GM23338 (cell line): Measurements from ENCODE around the gene MAP2K3. TPM values are rescaled to one million over a fixed set of nuclear protein-coding genes. Genes with fewer than 3 reads are reported as not detected.

Experiments used
- ATAC-seq: fragments of 200-7000 bp; cut with Tn5 transposase; 3 replicates; pipeline ENCODE4 v1.9.1; 2020
- DNase-seq: peaks from one replicate; pipeline ENCODE4 v3.0.0-alpha.2; 2015; ENCODE audit warnings: low spot score
- H2AFZ ChIP-seq: fragments of 200-600 bp; sonication (generic); 2 replicates; pipeline ENCODE4 v1.8.0; 2016; ENCODE audit warnings: antibody characterized with exemption, mild to moderate bottlenecking, moderate library complexity
- H3F3A ChIP-seq: fragments of 200-600 bp; sonication (generic); replicated peaks from 2 replicates; pipeline ENCODE4 v1.8.0; 2017; ENCODE audit warnings: antibody characterized with exemption, mixed run types, low read depth
- H3K27ac ChIP-seq: fragments of 200-600 bp; sonication (generic); 2 replicates; pipeline ENCODE4 v1.6.1; 2016; ENCODE audit warnings: low read depth
- H3K27me3 ChIP-seq: fragments of 200-600 bp; sonication (generic); 2 replicates; pipeline ENCODE4 v1.8.0; 2016; ENCODE audit warnings: mild to moderate bottlenecking, mixed run types, moderate library complexity; ENCODE audit not compliant: insufficient read depth
- H3K36me3 ChIP-seq: fragments of 200-600 bp; sonication (generic); 2 replicates; pipeline ENCODE4 v1.8.0; 2016; ENCODE audit warnings: mild to moderate bottlenecking; ENCODE audit not compliant: insufficient read depth
- H3K4me1 ChIP-seq: fragments of 200-600 bp; sonication (generic); 2 replicates; pipeline ENCODE4 v1.8.0; 2016; ENCODE audit warnings: mild to moderate bottlenecking, moderate library complexity; ENCODE audit not compliant: insufficient read depth
- H3K4me2 ChIP-seq: fragments of 200-600 bp; sonication (generic); 2 replicates; pipeline ENCODE4 v1.7.1; 2017; ENCODE audit warnings: mixed run types
- H3K4me3 ChIP-seq: fragments of 200-600 bp; sonication (generic); 2 replicates; pipeline ENCODE4 v1.6.1; 2016; ENCODE audit warnings: mixed run types
- H3K79me2 ChIP-seq: fragments of 200-600 bp; sonication (generic); replicated peaks from 2 replicates; pipeline ENCODE4 v1.8.0; 2017; ENCODE audit warnings: mild to moderate bottlenecking; ENCODE audit not compliant: insufficient read depth
- H3K9me2 ChIP-seq: fragments of 200-600 bp; sonication (generic); 2 replicates; pipeline ENCODE4 v1.8.0; 2017; ENCODE audit not compliant: insufficient read depth
- H4K20me1 ChIP-seq: fragments of 200-600 bp; sonication (generic); replicated peaks from 2 replicates; pipeline ENCODE4 v1.8.0; 2017; ENCODE audit warnings: mild to moderate bottlenecking; ENCODE audit not compliant: insufficient read depth
- H3K27ac Mint-ChIP-seq: 2 replicates; pipeline ENCODE4 v1.8.0; 2020; ENCODE audit warnings: inconsistent platforms, mild to moderate bottlenecking, moderate library complexity, mixed read lengths
- H3K27me3 Mint-ChIP-seq: 3 replicates; pipeline ENCODE4 v1.8.0; 2022; ENCODE audit warnings: low read depth, mild to moderate bottlenecking, moderate library complexity, mixed read lengths, inconsistent platforms; ENCODE audit not compliant: insufficient read depth, poor library complexity
- H3K36me3 Mint-ChIP-seq: 3 replicates; pipeline ENCODE4 v1.8.0; 2021; ENCODE audit warnings: low read depth, mild to moderate bottlenecking, inconsistent platforms, moderate library complexity, mixed read lengths
- H3K4me1 Mint-ChIP-seq: 3 replicates; pipeline ENCODE4 v1.8.0; 2020; ENCODE audit warnings: mild to moderate bottlenecking, inconsistent platforms, mixed read lengths
- H3K4me3 Mint-ChIP-seq: 3 replicates; pipeline ENCODE4 v1.8.0; 2021; ENCODE audit warnings: moderate library complexity, mild to moderate bottlenecking, inconsistent platforms, mixed read lengths
- H3K9me3 Mint-ChIP-seq: 3 replicates; pipeline ENCODE4 v1.8.0; 2020; ENCODE audit warnings: moderate library complexity, mild to moderate bottlenecking, inconsistent platforms, mixed read lengths
- CREB1 ChIP-seq: fragments of 250-450 bp; sonication (Bioruptor Pico); IDR thresholded peaks from 2 replicates; pipeline ENCODE4 v1.5.0; 2020; ENCODE audit warnings: low read depth, mild to moderate bottlenecking, moderate library complexity
- EZH2phosphoT487 ChIP-seq: fragments of 200-600 bp; sonication (generic); IDR thresholded peaks from one replicate; pipeline ENCODE4 v1.8.1; 2018; ENCODE audit warnings: antibody characterized with exemption; ENCODE audit not compliant: unreplicated experiment
- JUNB ChIP-seq: IDR thresholded peaks from one replicate; pipeline ENCODE4 v1.6.1; 2016; ENCODE audit warnings: antibody characterized with exemption; ENCODE audit not compliant: unreplicated experiment
- STAT1 ChIP-seq: IDR thresholded peaks from one replicate; pipeline ENCODE4 v1.6.1; 2016; ENCODE audit warnings: antibody characterized with exemption; ENCODE audit not compliant: unreplicated experiment
- ZNF114 ChIP-seq: fragments of 250-450 bp; sonication (Bioruptor Pico); IDR thresholded peaks from 2 replicates; pipeline ENCODE4 v1.5.0; 2020; ENCODE audit warnings: mild to moderate bottlenecking, moderate library complexity
- ZNF331 ChIP-seq: fragments of 250-450 bp; sonication (Bioruptor Pico); IDR thresholded peaks from 2 replicates; pipeline ENCODE4 v1.5.0; 2020; ENCODE audit warnings: low read depth, mild to moderate bottlenecking, moderate library complexity
- polyA plus RNA-seq: library from polyadenylated mRNA; unstranded; fragments of >200 nt; fragmentation: Nextera tagmentation; extraction: Ambion mirVana; gene quantifications from 2 replicates; pipeline ENCODE4 v1.2.1, GENCODE V29; 2016
- total RNA-seq: library from RNA; depleted of rRNA; stranded (reverse); fragments of >200 nt; shearing (Covaris generic); gene quantifications from 2 replicates; pipeline ENCODE4 v1.2.3, GENCODE V29; 2014
- TF ChIP-seq, protein P1 (sequence below): fragments of 250-450 bp; sonication (Bioruptor Pico); IDR thresholded peaks from 2 replicates; pipeline ENCODE4 v1.5.0; 2020; ENCODE audit warnings: mild to moderate bottlenecking, moderate library complexity
- TF ChIP-seq, protein P2 (sequence below): IDR thresholded peaks from one replicate; pipeline ENCODE4 v1.6.1; 2018; ENCODE audit warnings: antibody characterized with exemption; ENCODE audit not compliant: unreplicated experiment
- TF ChIP-seq, protein P3 (sequence below): IDR thresholded peaks from 2 replicates; pipeline ENCODE4 v1.6.1; 2016; ENCODE audit warnings: antibody characterized with exemption
- TF ChIP-seq, protein P4 (sequence below), 2 experiments: fragments of 200-600 bp in 1 of 2; sonication (generic) in 1 of 2; conservative IDR thresholded peaks; 2 replicates each; pipeline versions ENCODE4 v1.5.1 to v1.6.1; 2016 to 2017; ENCODE audit warnings: antibody characterized with exemption in 2 of 2, low read depth in 2 of 2, mild to moderate bottlenecking in 2 of 2, moderate library complexity in 1 of 2

Gene MAP2K3
- total and polyA plus RNA-seq, 2 experiments from 2014 or later = 28.5 to 31.7 TPM

DNA sequence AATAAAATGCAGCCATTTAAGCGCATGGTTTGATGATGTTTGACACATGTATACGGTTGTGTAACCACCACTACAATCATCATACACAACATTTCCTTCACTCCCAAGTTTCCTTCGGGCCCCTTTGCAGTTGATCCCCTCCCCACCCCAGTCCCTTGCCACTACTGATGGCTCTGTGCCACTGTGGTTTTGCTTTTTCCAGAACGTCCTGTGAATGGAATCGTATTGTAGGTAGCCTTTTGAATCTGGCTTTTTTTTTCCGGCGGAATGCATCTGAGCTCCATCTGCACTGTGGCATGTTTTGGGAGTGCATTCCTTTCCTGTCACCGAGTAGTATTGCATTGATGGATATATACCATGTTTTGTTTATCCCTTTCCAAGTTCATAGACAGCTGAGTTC lies 15.1 kb upstream of the MAP2K3 start:
- Histone ChIP-seq H3K4me1 (no peaks in the 10 kb centered on the region), H3K4me3 (no peak overlapping the region), H3K79me2 (no peaks in the 10 kb centered on the region), H4K20me1 (no peaks in the 10 kb centered on the region), H3K27ac (no peak overlapping the region), H3K4me2 (no peak overlapping the region), H3K27me3 (peaks cover 6% of the 10 kb centered on the region; the same call in 1 of the 2 replicates), H2AFZ (peak overlapping the region; percentile 1; the same call in 1 of the 2 replicates), H3F3A (no peaks in the 10 kb centered on the region), H3K9me2 (no peaks in the 10 kb centered on the region), H3K36me3 (no peaks in the 10 kb centered on the region)
- H3K36me3 Mint-ChIP-seq = no peaks in the 10 kb centered on the region
- no peaks in the 10 kb centered on the region; the same call in 2 of the 3 replicates for H3K9me3 Mint-ChIP-seq
- no peak overlapping the region for H3K27ac Mint-ChIP-seq
- H3K27me3 Mint-ChIP-seq = peaks cover 7% of the 10 kb centered on the region
- TF ChIP-seq STAT1 (no peak), ZNF331 (CRISPR knock-in tag) (no peak), ZNF114 (no peak), CREB1 (CRISPR knock-in tag) (no peak), EZH2phosphoT487 (no peak), JUNB (no peak)
- TF ChIP-seq, protein P1, sequence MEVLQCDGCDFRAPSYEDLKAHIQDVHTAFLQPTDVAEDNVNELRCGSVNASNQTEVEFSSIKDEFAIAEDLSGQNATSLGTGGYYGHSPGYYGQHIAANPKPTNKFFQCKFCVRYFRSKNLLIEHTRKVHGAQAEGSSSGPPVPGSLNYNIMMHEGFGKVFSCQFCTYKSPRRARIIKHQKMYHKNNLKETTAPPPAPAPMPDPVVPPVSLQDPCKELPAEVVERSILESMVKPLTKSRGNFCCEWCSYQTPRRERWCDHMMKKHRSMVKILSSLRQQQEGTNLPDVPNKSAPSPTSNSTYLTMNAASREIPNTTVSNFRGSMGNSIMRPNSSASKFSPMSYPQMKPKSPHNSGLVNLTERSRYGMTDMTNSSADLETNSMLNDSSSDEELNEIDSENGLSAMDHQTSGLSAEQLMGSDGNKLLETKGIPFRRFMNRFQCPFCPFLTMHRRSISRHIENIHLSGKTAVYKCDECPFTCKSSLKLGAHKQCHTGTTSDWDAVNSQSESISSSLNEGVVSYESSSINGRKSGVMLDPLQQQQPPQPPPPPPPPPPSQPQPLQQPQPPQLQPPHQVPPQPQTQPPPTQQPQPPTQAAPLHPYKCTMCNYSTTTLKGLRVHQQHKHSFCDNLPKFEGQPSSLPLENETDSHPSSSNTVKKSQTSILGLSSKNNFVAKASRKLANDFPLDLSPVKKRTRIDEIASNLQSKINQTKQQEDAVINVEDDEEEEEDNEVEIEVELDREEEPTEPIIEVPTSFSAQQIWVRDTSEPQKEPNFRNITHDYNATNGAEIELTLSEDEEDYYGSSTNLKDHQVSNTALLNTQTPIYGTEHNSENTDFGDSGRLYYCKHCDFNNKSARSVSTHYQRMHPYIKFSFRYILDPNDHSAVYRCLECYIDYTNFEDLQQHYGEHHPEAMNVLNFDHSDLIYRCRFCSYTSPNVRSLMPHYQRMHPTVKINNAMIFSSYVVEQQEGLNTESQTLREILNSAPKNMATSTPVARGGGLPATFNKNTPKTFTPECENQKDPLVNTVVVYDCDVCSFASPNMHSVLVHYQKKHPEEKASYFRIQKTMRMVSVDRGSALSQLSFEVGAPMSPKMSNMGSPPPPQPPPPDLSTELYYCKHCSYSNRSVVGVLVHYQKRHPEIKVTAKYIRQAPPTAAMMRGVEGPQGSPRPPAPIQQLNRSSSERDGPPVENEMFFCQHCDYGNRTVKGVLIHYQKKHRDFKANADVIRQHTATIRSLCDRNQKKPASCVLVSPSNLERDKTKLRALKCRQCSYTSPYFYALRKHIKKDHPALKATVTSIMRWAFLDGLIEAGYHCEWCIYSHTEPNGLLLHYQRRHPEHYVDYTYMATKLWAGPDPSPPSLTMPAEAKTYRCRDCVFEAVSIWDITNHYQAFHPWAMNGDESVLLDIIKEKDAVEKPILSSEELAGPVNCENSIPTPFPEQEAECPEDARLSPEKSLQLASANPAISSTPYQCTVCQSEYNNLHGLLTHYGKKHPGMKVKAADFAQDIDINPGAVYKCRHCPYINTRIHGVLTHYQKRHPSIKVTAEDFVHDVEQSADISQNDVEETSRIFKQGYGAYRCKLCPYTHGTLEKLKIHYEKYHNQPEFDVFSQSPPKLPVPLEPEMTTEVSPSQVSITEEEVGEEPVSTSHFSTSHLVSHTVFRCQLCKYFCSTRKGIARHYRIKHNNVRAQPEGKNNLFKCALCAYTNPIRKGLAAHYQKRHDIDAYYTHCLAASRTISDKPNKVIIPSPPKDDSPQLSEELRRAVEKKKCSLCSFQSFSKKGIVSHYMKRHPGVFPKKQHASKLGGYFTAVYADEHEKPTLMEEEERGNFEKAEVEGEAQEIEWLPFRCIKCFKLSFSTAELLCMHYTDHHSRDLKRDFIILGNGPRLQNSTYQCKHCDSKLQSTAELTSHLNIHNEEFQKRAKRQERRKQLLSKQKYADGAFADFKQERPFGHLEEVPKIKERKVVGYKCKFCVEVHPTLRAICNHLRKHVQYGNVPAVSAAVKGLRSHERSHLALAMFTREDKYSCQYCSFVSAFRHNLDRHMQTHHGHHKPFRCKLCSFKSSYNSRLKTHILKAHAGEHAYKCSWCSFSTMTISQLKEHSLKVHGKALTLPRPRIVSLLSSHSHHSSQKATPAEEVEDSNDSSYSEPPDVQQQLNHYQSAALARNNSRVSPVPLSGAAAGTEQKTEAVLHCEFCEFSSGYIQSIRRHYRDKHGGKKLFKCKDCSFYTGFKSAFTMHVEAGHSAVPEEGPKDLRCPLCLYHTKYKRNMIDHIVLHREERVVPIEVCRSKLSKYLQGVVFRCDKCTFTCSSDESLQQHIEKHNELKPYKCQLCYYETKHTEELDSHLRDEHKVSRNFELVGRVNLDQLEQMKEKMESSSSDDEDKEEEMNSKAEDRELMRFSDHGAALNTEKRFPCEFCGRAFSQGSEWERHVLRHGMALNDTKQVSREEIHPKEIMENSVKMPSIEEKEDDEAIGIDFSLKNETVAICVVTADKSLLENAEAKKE (CRISPR knock-in tag) = no peak
- TF ChIP-seq, protein P2, sequence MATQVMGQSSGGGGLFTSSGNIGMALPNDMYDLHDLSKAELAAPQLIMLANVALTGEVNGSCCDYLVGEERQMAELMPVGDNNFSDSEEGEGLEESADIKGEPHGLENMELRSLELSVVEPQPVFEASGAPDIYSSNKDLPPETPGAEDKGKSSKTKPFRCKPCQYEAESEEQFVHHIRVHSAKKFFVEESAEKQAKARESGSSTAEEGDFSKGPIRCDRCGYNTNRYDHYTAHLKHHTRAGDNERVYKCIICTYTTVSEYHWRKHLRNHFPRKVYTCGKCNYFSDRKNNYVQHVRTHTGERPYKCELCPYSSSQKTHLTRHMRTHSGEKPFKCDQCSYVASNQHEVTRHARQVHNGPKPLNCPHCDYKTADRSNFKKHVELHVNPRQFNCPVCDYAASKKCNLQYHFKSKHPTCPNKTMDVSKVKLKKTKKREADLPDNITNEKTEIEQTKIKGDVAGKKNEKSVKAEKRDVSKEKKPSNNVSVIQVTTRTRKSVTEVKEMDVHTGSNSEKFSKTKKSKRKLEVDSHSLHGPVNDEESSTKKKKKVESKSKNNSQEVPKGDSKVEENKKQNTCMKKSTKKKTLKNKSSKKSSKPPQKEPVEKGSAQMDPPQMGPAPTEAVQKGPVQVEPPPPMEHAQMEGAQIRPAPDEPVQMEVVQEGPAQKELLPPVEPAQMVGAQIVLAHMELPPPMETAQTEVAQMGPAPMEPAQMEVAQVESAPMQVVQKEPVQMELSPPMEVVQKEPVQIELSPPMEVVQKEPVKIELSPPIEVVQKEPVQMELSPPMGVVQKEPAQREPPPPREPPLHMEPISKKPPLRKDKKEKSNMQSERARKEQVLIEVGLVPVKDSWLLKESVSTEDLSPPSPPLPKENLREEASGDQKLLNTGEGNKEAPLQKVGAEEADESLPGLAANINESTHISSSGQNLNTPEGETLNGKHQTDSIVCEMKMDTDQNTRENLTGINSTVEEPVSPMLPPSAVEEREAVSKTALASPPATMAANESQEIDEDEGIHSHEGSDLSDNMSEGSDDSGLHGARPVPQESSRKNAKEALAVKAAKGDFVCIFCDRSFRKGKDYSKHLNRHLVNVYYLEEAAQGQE = no peak
- TF ChIP-seq, protein P3, sequence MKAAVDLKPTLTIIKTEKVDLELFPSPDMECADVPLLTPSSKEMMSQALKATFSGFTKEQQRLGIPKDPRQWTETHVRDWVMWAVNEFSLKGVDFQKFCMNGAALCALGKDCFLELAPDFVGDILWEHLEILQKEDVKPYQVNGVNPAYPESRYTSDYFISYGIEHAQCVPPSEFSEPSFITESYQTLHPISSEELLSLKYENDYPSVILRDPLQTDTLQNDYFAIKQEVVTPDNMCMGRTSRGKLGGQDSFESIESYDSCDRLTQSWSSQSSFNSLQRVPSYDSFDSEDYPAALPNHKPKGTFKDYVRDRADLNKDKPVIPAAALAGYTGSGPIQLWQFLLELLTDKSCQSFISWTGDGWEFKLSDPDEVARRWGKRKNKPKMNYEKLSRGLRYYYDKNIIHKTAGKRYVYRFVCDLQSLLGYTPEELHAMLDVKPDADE = no peak
- TF ChIP-seq, protein P4, sequence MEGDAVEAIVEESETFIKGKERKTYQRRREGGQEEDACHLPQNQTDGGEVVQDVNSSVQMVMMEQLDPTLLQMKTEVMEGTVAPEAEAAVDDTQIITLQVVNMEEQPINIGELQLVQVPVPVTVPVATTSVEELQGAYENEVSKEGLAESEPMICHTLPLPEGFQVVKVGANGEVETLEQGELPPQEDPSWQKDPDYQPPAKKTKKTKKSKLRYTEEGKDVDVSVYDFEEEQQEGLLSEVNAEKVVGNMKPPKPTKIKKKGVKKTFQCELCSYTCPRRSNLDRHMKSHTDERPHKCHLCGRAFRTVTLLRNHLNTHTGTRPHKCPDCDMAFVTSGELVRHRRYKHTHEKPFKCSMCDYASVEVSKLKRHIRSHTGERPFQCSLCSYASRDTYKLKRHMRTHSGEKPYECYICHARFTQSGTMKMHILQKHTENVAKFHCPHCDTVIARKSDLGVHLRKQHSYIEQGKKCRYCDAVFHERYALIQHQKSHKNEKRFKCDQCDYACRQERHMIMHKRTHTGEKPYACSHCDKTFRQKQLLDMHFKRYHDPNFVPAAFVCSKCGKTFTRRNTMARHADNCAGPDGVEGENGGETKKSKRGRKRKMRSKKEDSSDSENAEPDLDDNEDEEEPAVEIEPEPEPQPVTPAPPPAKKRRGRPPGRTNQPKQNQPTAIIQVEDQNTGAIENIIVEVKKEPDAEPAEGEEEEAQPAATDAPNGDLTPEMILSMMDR (conservative IDR thresholded peaks at IDR 0.05; ENCODE audit: low read depth in 2 of 2) = no peak
- peaks cover 7% of the 10 kb centered on the region; the same call in 2 of the 3 replicates for H3K4me1 Mint-ChIP-seq
- DNase-seq (no peak), ATAC-seq (no peak)
- H3K4me3 Mint-ChIP-seq = no peak overlapping the region
